ENCODE results near the gene GDPD4. TPM values are rescaled to one million over a fixed set of nuclear protein-coding genes. Genes with fewer than 3 reads are reported as not detected.

The GDPD4 gene
- total RNA-seq = not detected

GRCh38 chr11:77301510-77301909 lies at the start of gene GDPD4:
Gene GDPD4 (minus strand): TSS chr11:77301686. CDS start chr11:77285137, 16,549 bp downstream.

Other genes with a start within 250 kb of the GDPD4 start
- gene CAPN5, start 234.7 kb downstream of the GDPD4 start, total RNA-seq = 10 to 100 TPM; 17.6 to 19.6 TPM
- gene OMP, start 198.8 kb downstream of the GDPD4 start, total RNA-seq = under 1 TPM in 1 of 2 donors, not detected in 1; 0.67 TPM
- under 1 TPM in 1 of 2 donors, not detected in 1; under 0.01 TPM for gene MYO7A, start 173.4 kb downstream of the GDPD4 start, total RNA-seq
- 10 to 100 TPM; 43.0 to 51.6 TPM for gene PAK1, start 172.4 kb upstream of the GDPD4 start, total RNA-seq